ENCODE measurements around the gene NETO2.
"Not testable (repeated sequence)": the region's sequence is repeated elsewhere in the genome, so short reads cannot be mapped to it uniquely, and the experiment has no call there.

NETO2 gene

DNA sequence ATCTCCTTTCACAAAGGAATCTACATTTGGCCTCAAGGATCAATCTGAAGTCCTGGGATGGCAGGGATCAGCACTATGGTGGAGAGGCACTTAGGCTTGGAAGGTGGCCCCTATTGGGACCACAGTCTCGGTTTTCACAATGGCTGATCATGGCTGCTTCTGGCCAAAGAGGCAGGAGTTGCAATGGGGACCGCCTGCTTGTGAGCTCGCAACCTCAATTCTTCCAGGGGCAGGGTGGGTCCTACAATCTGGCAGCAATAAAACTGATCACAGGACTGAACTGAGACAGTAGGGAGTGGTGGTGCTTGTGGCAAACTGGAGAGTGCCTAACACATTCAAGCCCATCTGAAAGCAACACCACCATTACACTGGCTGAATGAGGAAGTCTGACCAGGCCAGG is 83.1 kb downstream of the NETO2 start:
- H3K9me3 ChIP-seq (ENCODE audit: low read length) = no peaks in the 10 kb centered on the region
- no peaks in the 10 kb centered on the region for H3K4me1 ChIP-seq (ENCODE audit: insufficient read depth, low read length)

GRCh38 chr16:47059991-47060390 is 83.8 kb downstream of the NETO2 start:
- Histone ChIP-seq H3K27me3 (ENCODE audit: control insufficient read depth in 1 of 2, insufficient read depth in 2 of 2, low read length in 2 of 2) (no peaks in the 10 kb centered on the region), H3K4me3 (ENCODE audit: low read depth in 1 of 2, low read length in 2 of 2) (no peak overlapping the region), H3K36me3 (ENCODE audit: insufficient read depth, low read length) (no peaks in the 10 kb centered on the region), H3K9me3 (ENCODE audit: low read length) (no peaks in the 10 kb centered on the region), H3K4me1 (ENCODE audit: insufficient read depth, low read length) (no peaks in the 10 kb centered on the region), H3K27ac (ENCODE audit: low read depth, low read length) (no peak overlapping the region), H3K9ac (ENCODE audit: low read length) (no peak overlapping the region)

More for the DNA sequence above, 83.1 kb downstream of the NETO2 start:
- Histone ChIP-seq H3K27ac (ENCODE audit: low read depth, low read length) (no peak overlapping the region), H3K4me3 (ENCODE audit: low read depth in 1 of 2, low read length in 2 of 2) (no peak overlapping the region), H3K27me3 (ENCODE audit: control insufficient read depth in 1 of 2, insufficient read depth in 2 of 2, low read length in 2 of 2) (no peaks in the 10 kb centered on the region), H3K36me3 (ENCODE audit: insufficient read depth, low read length) (no peaks in the 10 kb centered on the region), H3K9ac (ENCODE audit: low read length) (no peak overlapping the region)

DNA sequence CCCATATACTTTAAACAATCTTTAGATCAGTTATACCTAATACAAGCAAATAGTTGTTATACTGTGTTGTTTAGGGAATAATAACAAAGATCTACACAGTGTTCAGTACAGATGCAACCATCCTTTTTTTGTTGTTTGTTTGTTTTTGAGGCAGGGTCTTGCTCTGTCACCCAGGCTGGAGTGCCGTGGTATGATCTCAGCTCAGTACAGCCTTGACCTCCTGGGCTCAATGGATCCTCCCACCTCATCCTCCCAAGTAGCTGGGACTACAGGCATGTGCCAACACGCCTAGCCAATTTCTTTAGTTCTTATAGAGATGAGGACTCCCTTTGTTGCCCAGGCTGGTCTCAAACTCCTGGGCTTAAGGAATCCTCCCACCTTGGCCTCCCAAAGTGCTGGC is 84.6 kb downstream of the NETO2 start:
- H3K9me3 ChIP-seq (ENCODE audit: low read length); H3K4me3 ChIP-seq (ENCODE audit: low read depth in 1 of 2, low read length in 2 of 2); H3K27me3 ChIP-seq (ENCODE audit: control insufficient read depth in 1 of 2, insufficient read depth in 2 of 2, low read length in 2 of 2); H3K36me3 ChIP-seq (ENCODE audit: insufficient read depth, low read length); H3K4me1 ChIP-seq (ENCODE audit: insufficient read depth, low read length); H3K27ac ChIP-seq (ENCODE audit: low read depth, low read length); H3K9ac ChIP-seq (ENCODE audit: low read length): not testable (repeated sequence)

GRCh38 chr16:47058295-47059086 is 85.3 kb downstream of the NETO2 start:
- no peak overlapping the region for H3K9ac ChIP-seq (ENCODE audit: low read length)
- H3K4me3 ChIP-seq (ENCODE audit: low read depth in 1 of 2, low read length in 2 of 2) = no peak overlapping the region
- no peaks in the 10 kb centered on the region for H3K36me3 ChIP-seq (ENCODE audit: insufficient read depth, low read length)
- no peaks in the 10 kb centered on the region for H3K4me1 ChIP-seq (ENCODE audit: insufficient read depth, low read length)
- no peak overlapping the region for H3K27ac ChIP-seq (ENCODE audit: low read depth, low read length)
- no peaks in the 10 kb centered on the region for H3K27me3 ChIP-seq (ENCODE audit: control insufficient read depth in 1 of 2, insufficient read depth in 2 of 2, low read length in 2 of 2)
- H3K9me3 ChIP-seq (ENCODE audit: low read length) = no peaks in the 10 kb centered on the region

DNA sequence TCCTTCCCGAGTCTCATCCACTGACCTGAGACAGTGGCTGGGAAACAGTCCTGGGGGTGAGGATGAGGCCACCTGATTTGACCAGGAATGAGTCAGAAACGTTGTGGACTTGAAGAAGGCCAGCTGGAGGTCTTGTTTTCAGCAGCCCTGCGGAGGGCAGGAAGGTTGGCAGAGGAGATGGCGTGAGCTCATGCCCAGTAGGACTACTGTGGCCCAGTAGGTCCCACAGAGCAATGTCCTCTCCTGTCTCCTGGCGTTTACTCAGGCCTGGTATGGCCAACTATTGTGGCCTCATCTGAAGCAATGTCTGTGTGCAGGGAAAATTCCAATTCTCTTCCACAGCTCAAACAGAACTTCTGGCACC is 86.1 kb downstream of the NETO2 start:
- Histone ChIP-seq H3K4me1 (ENCODE audit: insufficient read depth, low read length) (no peaks in the 10 kb centered on the region), H3K9me3 (ENCODE audit: low read length) (no peaks in the 10 kb centered on the region), H3K27ac (ENCODE audit: low read depth, low read length) (no peak overlapping the region), H3K36me3 (ENCODE audit: insufficient read depth, low read length) (no peaks in the 10 kb centered on the region), H3K4me3 (ENCODE audit: low read depth in 1 of 2, low read length in 2 of 2) (no peak overlapping the region), H3K9ac (ENCODE audit: low read length) (no peak overlapping the region), H3K27me3 (ENCODE audit: control insufficient read depth in 1 of 2, insufficient read depth in 2 of 2, low read length in 2 of 2) (no peaks in the 10 kb centered on the region)

- Histone ChIP-seq H3K9me3 (ENCODE audit: low read length) (no peaks in the 10 kb centered on the region), H3K4me1 (ENCODE audit: insufficient read depth, low read length) (no peaks in the 10 kb centered on the region), H3K27ac (ENCODE audit: low read depth, low read length) (no peak overlapping the region), H3K4me3 (ENCODE audit: low read depth in 1 of 2, low read length in 2 of 2) (no peak overlapping the region), H3K9ac (ENCODE audit: low read length) (no peak overlapping the region), H3K27me3 (ENCODE audit: control insufficient read depth in 1 of 2, insufficient read depth in 2 of 2, low read length in 2 of 2) (no peaks in the 10 kb centered on the region), H3K36me3 (ENCODE audit: insufficient read depth, low read length) (no peaks in the 10 kb centered on the region)
Measured at GRCh38 chr16:47056688-47057629, 86.8 kb downstream of the NETO2 start.

DNA sequence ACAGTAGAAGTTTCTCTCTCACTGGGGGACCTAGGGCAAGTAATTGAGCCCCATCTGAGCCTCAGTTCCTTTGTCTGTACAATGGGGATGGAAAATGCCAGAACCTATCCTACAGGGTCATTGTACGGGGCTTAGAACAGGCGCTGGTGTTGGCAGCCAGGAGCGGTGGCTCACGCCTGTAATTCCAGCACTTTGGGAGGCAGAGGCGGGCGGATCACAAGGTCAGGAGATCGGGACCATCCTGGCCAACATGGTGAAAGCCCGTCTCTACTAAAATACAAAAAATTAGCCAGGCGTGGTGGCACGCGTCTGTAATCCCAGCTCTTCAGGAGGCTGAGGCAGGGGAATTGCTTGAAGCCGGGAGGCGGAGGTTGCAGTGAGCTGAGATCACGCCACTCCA is 87.7 kb downstream of the NETO2 start:
- not testable (repeated sequence) for H3K9me3 ChIP-seq (ENCODE audit: low read length); H3K4me3 ChIP-seq (ENCODE audit: low read depth in 1 of 2, low read length in 2 of 2); H3K36me3 ChIP-seq (ENCODE audit: insufficient read depth, low read length); H3K4me1 ChIP-seq (ENCODE audit: insufficient read depth, low read length); H3K27ac ChIP-seq (ENCODE audit: low read depth, low read length); H3K27me3 ChIP-seq (ENCODE audit: control insufficient read depth in 1 of 2, insufficient read depth in 2 of 2, low read length in 2 of 2); H3K9ac ChIP-seq (ENCODE audit: low read length)

- no peaks in the 10 kb centered on the region for H3K4me1 ChIP-seq (ENCODE audit: insufficient read depth, low read length)
Measured at GRCh38 chr16:47055136-47055885, 88.4 kb downstream of the NETO2 start.

GRCh38 chr16:47054306-47054705 is 89.4 kb downstream of the NETO2 start:
- Histone ChIP-seq H3K9ac (ENCODE audit: low read length) (no peak overlapping the region), H3K9me3 (ENCODE audit: low read length) (no peaks in the 10 kb centered on the region), H3K27ac (ENCODE audit: low read depth, low read length) (no peak overlapping the region), H3K4me1 (ENCODE audit: insufficient read depth, low read length) (no peaks in the 10 kb centered on the region), H3K27me3 (ENCODE audit: control insufficient read depth in 1 of 2, insufficient read depth in 2 of 2, low read length in 2 of 2) (no peaks in the 10 kb centered on the region), H3K36me3 (ENCODE audit: insufficient read depth, low read length) (no peaks in the 10 kb centered on the region), H3K4me3 (ENCODE audit: low read depth in 1 of 2, low read length in 2 of 2) (no peak overlapping the region)

More at GRCh38 chr16:47055136-47055885, 88.4 kb downstream of the NETO2 start:
- H3K27ac ChIP-seq (ENCODE audit: low read depth, low read length) = no peak overlapping the region
- H3K9ac ChIP-seq (ENCODE audit: low read length) = no peak overlapping the region
- H3K27me3 ChIP-seq (ENCODE audit: control insufficient read depth in 1 of 2, insufficient read depth in 2 of 2, low read length in 2 of 2) = no peaks in the 10 kb centered on the region
- no peaks in the 10 kb centered on the region for H3K36me3 ChIP-seq (ENCODE audit: insufficient read depth, low read length)
- no peaks in the 10 kb centered on the region for H3K9me3 ChIP-seq (ENCODE audit: low read length)
- H3K4me3 ChIP-seq (ENCODE audit: low read depth in 1 of 2, low read length in 2 of 2) = no peak overlapping the region

DNA sequence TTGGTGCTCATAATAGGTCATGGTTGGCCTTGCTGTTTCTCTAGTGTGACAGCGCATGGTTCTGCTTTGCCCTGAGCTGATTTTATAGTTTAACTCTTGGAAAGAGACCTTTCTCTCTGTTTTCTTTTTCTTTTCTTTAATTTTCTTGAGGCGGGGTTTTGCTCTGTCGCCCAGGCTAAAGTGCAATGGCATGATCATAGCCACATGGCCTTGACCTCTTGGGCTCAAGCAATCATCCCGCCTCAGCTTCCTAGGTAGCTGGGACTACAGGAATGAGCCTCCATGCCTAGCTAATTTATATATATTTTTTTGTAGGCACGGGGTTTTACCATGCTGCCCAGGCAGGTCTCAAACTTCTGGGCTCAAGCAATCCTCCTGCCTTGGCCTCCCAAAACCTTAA is 89.8 kb downstream of the NETO2 start:
- Histone ChIP-seq H3K36me3 (ENCODE audit: insufficient read depth, low read length) (no peaks in the 10 kb centered on the region), H3K27me3 (ENCODE audit: control insufficient read depth in 1 of 2, insufficient read depth in 2 of 2, low read length in 2 of 2) (no peaks in the 10 kb centered on the region), H3K9me3 (ENCODE audit: low read length) (no peaks in the 10 kb centered on the region), H3K27ac (ENCODE audit: low read depth, low read length) (no peak overlapping the region), H3K4me3 (ENCODE audit: low read depth in 1 of 2, low read length in 2 of 2) (no peak overlapping the region), H3K4me1 (ENCODE audit: insufficient read depth, low read length) (no peaks in the 10 kb centered on the region), H3K9ac (ENCODE audit: low read length) (no peak overlapping the region)
